Activated CD8-positive, alpha-beta memory T cell treated with anti-CD3 and anti-CD28 coated beads, Interleukin-2, amount 10 ng/mL, durations not matched to agents 7 days and 5 days (primary cell): ENCODE data around the gene TNF. TPM values are rescaled to one million over a fixed set of nuclear protein-coding genes. Genes with fewer than 3 reads are reported as not detected.
A peak's percentile ranks its signal among the peaks of the same experiment; 100 is the strongest.
"Not testable (repeated sequence)": the region's sequence is repeated elsewhere in the genome, so short reads cannot be mapped to it uniquely, and the experiment has no call there.

Experiments
- ATAC-seq: fragments of 150-1000 bp; cut with Tn5 transposase; one replicate; pipeline ENCODE4 v1.10.0; 2021; ENCODE audit warnings: moderate library complexity
- CTCF ChIA-PET: fragments of 350-600 bp; sonication (Branson Sonifier 250); formaldehyde crosslinking; loops from one replicate; lab custom pipeline; 2021; ENCODE audit warnings: antibody characterized with exemption; lab: Charles Lee
- DNase-seq: peaks from one replicate; pipeline ENCODE4 v3.0.0-alpha.2; 2020
- H3K27ac Mint-ChIP-seq: one replicate; pipeline ENCODE4 v1.8.0; 2021; ENCODE audit warnings: mild to moderate bottlenecking, mixed read lengths
- H3K27me3 Mint-ChIP-seq: one replicate; pipeline ENCODE4 v1.8.0; 2021; ENCODE audit warnings: mixed read lengths
- H3K36me3 Mint-ChIP-seq: one replicate; pipeline ENCODE4 v1.8.0; 2021; ENCODE audit warnings: mild to moderate bottlenecking, mixed read lengths
- H3K4me1 Mint-ChIP-seq: one replicate; pipeline ENCODE4 v1.8.0; 2021; ENCODE audit warnings: mixed read lengths
- H3K4me3 Mint-ChIP-seq: one replicate; pipeline ENCODE4 v1.8.0; 2021; ENCODE audit warnings: mild to moderate bottlenecking, moderate library complexity, mixed read lengths
- H3K9me3 Mint-ChIP-seq: one replicate; pipeline ENCODE4 v1.8.0; 2022; ENCODE audit warnings: low read depth, mixed read lengths
- total RNA-seq, 2 experiments: library from RNA; stranded (reverse); gene quantifications; one replicate each; pipeline ENCODE4 v1.2.3, GENCODE V29; 2021

Gene TNF
- total RNA-seq, 2 experiments from 2014 or later, result 58.8 to 65.1 TPM

- peak overlapping the region; percentile 71 for H3K27ac Mint-ChIP-seq
- no peaks in the 10 kb centered on the region for H3K9me3 Mint-ChIP-seq
- H3K36me3 Mint-ChIP-seq, result peaks cover 25% of the 10 kb centered on the region
- peaks cover 87% of the 10 kb centered on the region for H3K4me1 Mint-ChIP-seq
- H3K27me3 Mint-ChIP-seq, result no peaks in the 10 kb centered on the region
- CTCF ChIA-PET, result interaction anchor here (1.0 to 26.0 kb wide), 5 partner anchors 5 to 43 kb away, joined by 4 to 952 read pairs (median 931); partner anchors contain the start of genes AIF1, ATP6V1G2, DDX39B and LST1
- ATAC-seq, result no peak
- no peak for DNase-seq
- peak overlapping the region; percentile 9 for H3K4me3 Mint-ChIP-seq
Observed at GRCh38 chr6:31588871-31589650, 13.7 kb downstream of the TNF start.

DNA sequence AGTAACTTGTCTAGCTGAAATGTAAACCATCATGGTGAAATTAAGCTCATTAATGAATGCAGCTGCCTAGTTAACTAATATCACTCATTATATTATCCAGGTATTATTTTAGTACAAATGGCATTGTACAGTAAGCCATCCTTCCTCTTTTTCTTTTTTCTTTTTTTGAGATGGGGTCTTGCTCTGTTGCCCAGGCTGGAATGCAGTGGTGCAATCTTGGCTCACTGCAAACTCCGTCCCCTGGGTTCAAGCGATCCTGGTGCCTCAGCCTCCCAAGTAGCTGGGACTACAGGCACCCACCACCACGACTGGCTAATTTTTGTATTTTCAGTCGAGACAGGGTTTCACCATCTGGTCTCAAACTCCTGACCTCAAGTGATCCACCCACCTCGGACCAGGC, 15.3 kb downstream of the TNF start:
- H3K27me3 Mint-ChIP-seq, ATAC-seq, DNase-seq, H3K9me3 Mint-ChIP-seq, H3K4me3 Mint-ChIP-seq: not testable (repeated sequence)
- Mint-ChIP-seq H3K27ac (peak overlapping the region; percentile 24), H3K36me3 (peaks cover 25% of the 10 kb centered on the region), H3K4me1 (peaks cover 78% of the 10 kb centered on the region)
- CTCF ChIA-PET, result interaction anchor here (1.1 to 26.0 kb wide), 3 partner anchors 8 to 44 kb away, joined by 4 to 952 read pairs (median 931); partner anchors contain the start of genes ATP6V1G2, DDX39B, LST1 and LTB

- H3K27ac Mint-ChIP-seq, result peak overlapping the region; percentile 91
- H3K4me1 Mint-ChIP-seq, result peaks cover 72% of the 10 kb centered on the region
- H3K36me3 Mint-ChIP-seq, result peaks cover 22% of the 10 kb centered on the region
- no peak for ATAC-seq
- H3K27me3 Mint-ChIP-seq, result no peaks in the 10 kb centered on the region
- CTCF ChIA-PET, result interaction anchor here (0.8 to 26.0 kb wide), 8 partner anchors 9 to 146 kb away, joined by 3 to 952 read pairs (median 24); partner anchors contain the start of genes ATP6V1G2, BAG6, DDX39B and LST1
- DNase-seq, result no peak
- no peaks in the 10 kb centered on the region for H3K9me3 Mint-ChIP-seq
- peak overlapping the region; percentile 78 for H3K4me3 Mint-ChIP-seq
Observed at GRCh38 chr6:31592396-31592771, 17.0 kb downstream of the TNF start.

DNA sequence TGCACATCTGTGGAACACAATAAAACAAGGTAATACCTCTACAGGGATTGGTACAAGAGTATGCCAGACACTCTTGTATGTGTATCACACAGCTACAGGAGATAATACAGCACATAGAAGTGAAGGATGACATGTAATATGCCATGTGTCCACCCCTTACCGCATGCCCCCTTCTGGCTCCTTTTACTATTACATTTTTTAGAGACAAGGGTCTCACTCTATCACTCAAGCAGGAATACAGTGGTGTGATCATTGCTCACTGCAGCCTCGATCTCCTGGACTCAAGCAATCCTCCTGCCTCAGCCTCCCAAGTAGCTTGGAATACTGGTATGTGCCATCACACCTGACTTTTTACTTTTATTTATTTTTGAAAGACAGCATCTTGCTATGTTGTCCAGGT, 21.6 kb downstream of the TNF start:
- no peak for DNase-seq
- peak overlapping the region; percentile 34 for H3K27ac Mint-ChIP-seq

GRCh38 chr6:31607317-31607716, 32.0 kb downstream of the TNF start:
- Mint-ChIP-seq H3K4me1 (peaks cover 8% of the 10 kb centered on the region), H3K27me3 (peaks cover 2% of the 10 kb centered on the region), H3K9me3 (no peaks in the 10 kb centered on the region), H3K4me3 (no peak overlapping the region), H3K27ac (no peak overlapping the region), H3K36me3 (no peaks in the 10 kb centered on the region)
- DNase-seq (no peak), ATAC-seq (peak; percentile 33)
- CTCF ChIA-PET, result interaction anchor here (1.3 to 2.0 kb wide), 3 partner anchors 10 to 56 kb away, joined by 3 to 11 read pairs (median 7); no protein-coding TSS in a partner anchor

More for the DNA sequence above, 21.6 kb downstream of the TNF start:
- peak; percentile 65 for ATAC-seq
- no peaks in the 10 kb centered on the region for H3K36me3 Mint-ChIP-seq
- peaks cover 50% of the 10 kb centered on the region for H3K4me1 Mint-ChIP-seq
- no peak overlapping the region for H3K4me3 Mint-ChIP-seq
- H3K9me3 Mint-ChIP-seq, result no peaks in the 10 kb centered on the region
- CTCF ChIA-PET, result interaction anchor here (0.6 to 26.0 kb wide), 15 partner anchors 10 to 532 kb away, joined by 3 to 952 read pairs (median 11); partner anchors contain the start of genes AIF1, ATP6V1G2, DDX39B and LST1
- H3K27me3 Mint-ChIP-seq, result no peaks in the 10 kb centered on the region

DNA sequence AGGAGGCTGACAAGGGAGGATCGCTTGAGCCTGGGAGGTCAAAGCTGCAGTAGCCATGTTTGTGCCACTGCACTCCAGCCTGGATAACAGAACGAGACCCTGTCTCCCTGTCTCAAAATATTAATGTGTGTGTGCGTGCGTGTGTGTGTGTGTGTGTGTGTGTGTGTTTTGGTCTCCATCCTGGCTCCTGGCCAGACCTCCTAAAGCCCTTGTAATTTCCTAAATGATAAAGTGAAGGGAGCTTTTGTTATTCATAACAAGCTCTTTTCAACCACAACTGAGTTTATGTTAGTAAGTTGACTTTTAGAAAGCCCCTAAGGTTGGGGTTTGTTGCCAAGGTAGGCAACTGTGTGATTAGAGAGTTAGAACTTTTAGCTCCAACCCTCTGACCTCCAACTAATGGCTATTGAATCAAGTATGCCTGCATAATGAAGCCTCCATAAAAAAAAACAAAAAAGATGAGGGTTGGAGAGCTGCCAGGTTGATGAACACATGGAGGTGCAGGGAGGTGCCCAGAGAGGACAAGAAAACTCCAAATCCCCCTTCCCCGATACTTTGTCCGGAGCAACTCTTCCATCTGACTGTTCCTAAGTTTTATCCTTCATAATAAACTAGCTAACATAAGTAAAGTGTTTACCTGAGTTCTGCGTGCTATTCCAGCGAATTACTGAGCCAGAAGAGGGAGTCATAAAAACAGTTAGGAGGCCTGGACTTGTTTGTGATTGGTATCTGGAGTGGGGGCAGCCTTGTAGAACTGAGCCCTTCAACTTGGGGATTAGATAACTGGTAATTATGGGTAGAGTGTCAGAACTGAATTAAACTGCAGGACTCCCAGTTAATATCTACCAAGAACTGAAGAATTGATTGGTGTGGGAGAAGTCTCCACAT, 34.4 kb downstream of the TNF start:
- H3K9me3 Mint-ChIP-seq, result no peaks in the 10 kb centered on the region
- no peak overlapping the region for H3K27ac Mint-ChIP-seq
- DNase-seq, result no peak

GRCh38 chr6:31610968-31611367, 35.6 kb downstream of the TNF start:
- no peak for ATAC-seq
- Mint-ChIP-seq H3K9me3 (no peaks in the 10 kb centered on the region), H3K27ac (no peak overlapping the region), H3K27me3 (no peaks in the 10 kb centered on the region), H3K4me1 (peaks cover 22% of the 10 kb centered on the region), H3K36me3 (no peaks in the 10 kb centered on the region), H3K4me3 (no peak overlapping the region)
- CTCF ChIA-PET, result interaction anchor here (1.1 to 3.8 kb wide), 2 partner anchors 8 to 13 kb away, joined by 3 to 35 read pairs; no protein-coding TSS in a partner anchor
- DNase-seq, result no peak

More for the DNA sequence above, 34.4 kb downstream of the TNF start:
- H3K27me3 Mint-ChIP-seq, result no peaks in the 10 kb centered on the region
- H3K4me1 Mint-ChIP-seq, result peaks cover 10% of the 10 kb centered on the region
- H3K36me3 Mint-ChIP-seq, result no peaks in the 10 kb centered on the region
- CTCF ChIA-PET, result interaction anchor here (1.1 to 3.8 kb wide), 3 partner anchors 9 to 29 kb away, joined by 3 to 35 read pairs (median 3); no protein-coding TSS in a partner anchor
- no peak for ATAC-seq
- H3K4me3 Mint-ChIP-seq, result no peak overlapping the region

GRCh38 chr6:31614075-31614619, 38.8 kb downstream of the TNF start:
- Mint-ChIP-seq H3K4me3 (no peak overlapping the region), H3K4me1 (peaks cover 29% of the 10 kb centered on the region), H3K9me3 (no peaks in the 10 kb centered on the region), H3K27me3 (no peaks in the 10 kb centered on the region), H3K36me3 (peaks cover 7% of the 10 kb centered on the region), H3K27ac (no peak overlapping the region)
- DNase-seq (no peak), ATAC-seq (no peak)
- CTCF ChIA-PET, result interaction anchor here (1.3 to 6.1 kb wide), 2 partner anchors 16 to 37 kb away, joined by 3 to 40 read pairs; no protein-coding TSS in a partner anchor

GRCh38 chr6:31614684-31615578, 39.6 kb downstream of the TNF start, which contains the start of gene AIF1:
AIF1 (plus strand) TSS chr6:31615234; CDS start chr6:31615330, 96 bp downstream.
- peaks cover 34% of the 10 kb centered on the region for H3K4me1 Mint-ChIP-seq
- no peaks in the 10 kb centered on the region for H3K27me3 Mint-ChIP-seq
- H3K9me3 Mint-ChIP-seq, result no peaks in the 10 kb centered on the region
- ATAC-seq (no peak), DNase-seq (no peak)
- H3K27ac Mint-ChIP-seq, result peak within 1 kb of the TSS; percentile 89
- H3K36me3 Mint-ChIP-seq, result peaks cover 8% of the 10 kb centered on the region
- CTCF ChIA-PET, result interaction anchor here (0.9 to 6.1 kb wide), 3 partner anchors 17 to 75 kb away, joined by 3 to 40 read pairs (median 4); no protein-coding TSS in a partner anchor
- peak within 1 kb of the TSS; percentile 73 for H3K4me3 Mint-ChIP-seq

GRCh38 chr6:31615748-31616147, 40.4 kb downstream of the TNF start:
- Mint-ChIP-seq H3K27me3 (no peaks in the 10 kb centered on the region), H3K36me3 (peaks cover 8% of the 10 kb centered on the region), H3K4me3 (peak overlapping the region; percentile 73), H3K4me1 (peaks cover 34% of the 10 kb centered on the region), H3K9me3 (no peaks in the 10 kb centered on the region), H3K27ac (peak overlapping the region; percentile 89)
- CTCF ChIA-PET, result interaction anchor here (0.9 to 6.1 kb wide), 6 partner anchors 15 to 76 kb away, joined by 3 to 40 read pairs (median 4); partner anchors contain the start of gene C6orf47
- ATAC-seq (no peak), DNase-seq (peak; percentile 59)

DNA sequence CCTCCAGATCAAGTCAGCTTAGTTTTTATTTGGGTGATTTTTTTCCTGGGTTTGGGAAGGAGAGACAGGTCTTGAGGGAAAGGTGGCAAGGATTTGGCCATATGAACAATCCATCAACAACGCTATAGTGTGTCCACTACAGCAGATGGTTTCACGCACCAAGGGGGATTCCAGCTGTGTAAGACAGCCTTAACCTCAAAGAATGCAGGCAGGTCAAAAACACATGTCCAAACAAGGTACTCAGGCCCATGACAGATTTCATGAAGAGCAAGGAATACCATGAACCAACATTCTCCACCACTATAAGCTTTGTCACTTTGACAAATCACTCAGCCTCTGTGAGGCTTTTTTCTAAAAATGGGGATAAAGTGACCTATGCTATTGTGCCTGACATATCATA, 41.6 kb downstream of the TNF start:
- CTCF ChIA-PET, result interaction anchor here (0.6 to 6.1 kb wide), 4 partner anchors 19 to 121 kb away, joined by 3 to 40 read pairs (median 6); no protein-coding TSS in a partner anchor
- Mint-ChIP-seq H3K9me3 (no peaks in the 10 kb centered on the region), H3K4me1 (peaks cover 41% of the 10 kb centered on the region), H3K36me3 (peaks cover 19% of the 10 kb centered on the region), H3K27me3 (no peaks in the 10 kb centered on the region), H3K4me3 (peak overlapping the region; percentile 73), H3K27ac (peak overlapping the region; percentile 89)
- DNase-seq (no peak), ATAC-seq (no peak)
